ENCODE measurements around the gene KRT2. TPM values are rescaled to one million over a fixed set of nuclear protein-coding genes. Genes with fewer than 3 reads are reported as not detected.

The KRT2 gene
- total and polyA plus RNA-seq, 2 experiments from 2014 or later = not detected

- Histone ChIP-seq H3K27ac (peak overlapping the region; percentile 75), H3K9me2 (replicated peaks; ENCODE audit: insufficient read depth) (no peaks in the 10 kb centered on the region), H3K36me3 (replicated peaks; ENCODE audit: insufficient read depth, low read depth) (no peaks in the 10 kb centered on the region), H3K9me3 (ENCODE audit: low read depth) (no peaks in the 10 kb centered on the region), H3K27me3 (peaks cover 13% of the 10 kb centered on the region), H3K79me2 (no peaks in the 10 kb centered on the region), H3K4me2 (peak overlapping the region; percentile 23), H3K4me3 (no peak overlapping the region), H3K4me1 (ENCODE audit: insufficient read depth) (peaks cover 4% of the 10 kb centered on the region), H4K20me1 (ENCODE audit: insufficient read depth, poor library complexity, severe bottlenecking) (no peaks in the 10 kb centered on the region), H2AFZ (no peak overlapping the region)
- no peak for TF ChIP-seq EZH2phosphoT487 (IDR thresholded peaks at IDR 0.05; ENCODE audit: low read depth, severe bottlenecking, unreplicated experiment)
- no peak for TF ChIP-seq CTCF (IDR thresholded peaks at IDR 0.05; ENCODE audit: poor library complexity)
- no peak for TF ChIP-seq EZH2 (IDR thresholded peaks at IDR 0.05; ENCODE audit: borderline replicate concordance)
- DNase-seq (ENCODE audit: low spot score) = peak; percentile 36
- WGBS (ENCODE audit: low lambda C conversion rate, missing lambda C conversion rate) = 80% methylated on average over 4 of the region's 4 CpGs
Measured at GRCh38 chr12:52645982-52646381, 6.0 kb downstream of the KRT2 start.

GRCh38 chr12:52645120-52645761 is 6.8 kb downstream of the KRT2 start:
- H2AFZ ChIP-seq = no peak overlapping the region
- TF ChIP-seq EZH2phosphoT487 (IDR thresholded peaks at IDR 0.05; ENCODE audit: low read depth, severe bottlenecking, unreplicated experiment) (no peak), CTCF (IDR thresholded peaks at IDR 0.05; ENCODE audit: poor library complexity) (no peak), EZH2 (IDR thresholded peaks at IDR 0.05; ENCODE audit: borderline replicate concordance) (no peak)
- peak overlapping the region; percentile 75 for H3K27ac ChIP-seq
- peaks cover 13% of the 10 kb centered on the region for H3K27me3 ChIP-seq
- whole genome bisulfite sequencing (ENCODE audit: low lambda C conversion rate, missing lambda C conversion rate) = 83% methylated on average over 7 of the region's 7 CpGs
- H4K20me1 ChIP-seq (ENCODE audit: insufficient read depth, poor library complexity, severe bottlenecking) = no peaks in the 10 kb centered on the region
- no peaks in the 10 kb centered on the region for H3K79me2 ChIP-seq
- H3K4me1 ChIP-seq (ENCODE audit: insufficient read depth) = peaks cover 4% of the 10 kb centered on the region
- H3K4me2 ChIP-seq = no peak overlapping the region
- no peaks in the 10 kb centered on the region for H3K9me2 ChIP-seq (replicated peaks; ENCODE audit: insufficient read depth)
- H3K36me3 ChIP-seq (replicated peaks; ENCODE audit: insufficient read depth, low read depth) = no peaks in the 10 kb centered on the region
- H3K4me3 ChIP-seq = no peak overlapping the region
- H3K9me3 ChIP-seq (ENCODE audit: low read depth) = no peaks in the 10 kb centered on the region
- no peak for DNase-seq (ENCODE audit: low spot score)

GRCh38 chr12:52644078-52644415 is 8.0 kb downstream of the KRT2 start:
- H3K4me1 ChIP-seq (ENCODE audit: insufficient read depth) = peaks cover 4% of the 10 kb centered on the region
- H3K79me2 ChIP-seq = no peaks in the 10 kb centered on the region
- no peak for TF ChIP-seq EZH2 (IDR thresholded peaks at IDR 0.05; ENCODE audit: borderline replicate concordance)
- no peak for TF ChIP-seq CTCF (IDR thresholded peaks at IDR 0.05; ENCODE audit: poor library complexity)
- no peak for TF ChIP-seq EZH2phosphoT487 (IDR thresholded peaks at IDR 0.05; ENCODE audit: low read depth, severe bottlenecking, unreplicated experiment)
- H3K4me2 ChIP-seq = no peak overlapping the region
- DNase-seq (ENCODE audit: low spot score) = no peak
- H3K4me3 ChIP-seq = no peak overlapping the region
- peaks cover 22% of the 10 kb centered on the region for H3K27me3 ChIP-seq
- H3K9me2 ChIP-seq (replicated peaks; ENCODE audit: insufficient read depth) = no peaks in the 10 kb centered on the region
- H2AFZ ChIP-seq = no peak overlapping the region
- H3K9me3 ChIP-seq (ENCODE audit: low read depth) = no peaks in the 10 kb centered on the region
- H3K27ac ChIP-seq = no peak overlapping the region
- no peaks in the 10 kb centered on the region for H3K36me3 ChIP-seq (replicated peaks; ENCODE audit: insufficient read depth, low read depth)
- no peaks in the 10 kb centered on the region for H4K20me1 ChIP-seq (ENCODE audit: insufficient read depth, poor library complexity, severe bottlenecking)
- 90% methylated on average over 6 of the region's 6 CpGs for WGBS (ENCODE audit: low lambda C conversion rate, missing lambda C conversion rate)

Measured in hepatocyte (in vitro differentiated cells).